22Rv1 (cell line): ENCODE measurements around the gene ABLIM2.

Source experiments
- H3K27ac ChIP-seq: fragments of 450-650 bp; 2 replicates; pipeline ENCODE4 v1.5.1; 2017
- CTCF ChIP-seq: fragments of 450-650 bp; IDR thresholded peaks from 2 replicates; pipeline ENCODE4 v1.5.1; 2017; ENCODE audit warnings: mild to moderate bottlenecking
- ZFX ChIP-seq: fragments of 450-650 bp; IDR thresholded peaks from 2 replicates; pipeline ENCODE4 v1.6.1; 2017; ENCODE audit warnings: antibody characterized with exemption, borderline replicate concordance

The ABLIM2 gene

GRCh38 chr4:7938266-7938608 is 220.4 kb downstream of the ABLIM2 start:
- TF ChIP-seq ZFX (no peak), CTCF (no peak)
- H3K27ac ChIP-seq = no peak overlapping the region

- no peak for TF ChIP-seq ZFX
- no peak for TF ChIP-seq CTCF
- H3K27ac ChIP-seq = no peak overlapping the region
Measured at GRCh38 chr4:7937006-7937405, 221.6 kb downstream of the ABLIM2 start.

- no peak for TF ChIP-seq ZFX
- no peak overlapping the region for H3K27ac ChIP-seq
Measured at GRCh38 chr4:7933651-7934510, 224.7 kb downstream of the ABLIM2 start.

- TF ChIP-seq CTCF (no peak), ZFX (no peak)
- H3K27ac ChIP-seq = no peak overlapping the region
Measured at GRCh38 chr4:7932287-7932686, 226.3 kb downstream of the ABLIM2 start.

GRCh38 chr4:7929118-7929951 is 229.3 kb downstream of the ABLIM2 start:
- TF ChIP-seq CTCF = no peak
- no peak for TF ChIP-seq ZFX
- H3K27ac ChIP-seq = no peak overlapping the region

- no peak overlapping the region for H3K27ac ChIP-seq
- TF ChIP-seq CTCF (no peak), ZFX (no peak)
Measured at GRCh38 chr4:7928711-7929110, 229.9 kb downstream of the ABLIM2 start.

GRCh38 chr4:7926822-7927221 is 231.8 kb downstream of the ABLIM2 start:
- TF ChIP-seq CTCF = no peak
- TF ChIP-seq ZFX = no peak
- H3K27ac ChIP-seq = no peak overlapping the region
